ENCODE measurements around the gene F2R. TPM values are rescaled to one million over a fixed set of nuclear protein-coding genes. Genes with fewer than 3 reads are reported as not detected.

F2R gene
- 10 to 100 TPM in 3 of 4 donors, 1 to 10 TPM in 1; 9.4 to 38.7 (median 16.7) TPM for total RNA-seq

DNA sequence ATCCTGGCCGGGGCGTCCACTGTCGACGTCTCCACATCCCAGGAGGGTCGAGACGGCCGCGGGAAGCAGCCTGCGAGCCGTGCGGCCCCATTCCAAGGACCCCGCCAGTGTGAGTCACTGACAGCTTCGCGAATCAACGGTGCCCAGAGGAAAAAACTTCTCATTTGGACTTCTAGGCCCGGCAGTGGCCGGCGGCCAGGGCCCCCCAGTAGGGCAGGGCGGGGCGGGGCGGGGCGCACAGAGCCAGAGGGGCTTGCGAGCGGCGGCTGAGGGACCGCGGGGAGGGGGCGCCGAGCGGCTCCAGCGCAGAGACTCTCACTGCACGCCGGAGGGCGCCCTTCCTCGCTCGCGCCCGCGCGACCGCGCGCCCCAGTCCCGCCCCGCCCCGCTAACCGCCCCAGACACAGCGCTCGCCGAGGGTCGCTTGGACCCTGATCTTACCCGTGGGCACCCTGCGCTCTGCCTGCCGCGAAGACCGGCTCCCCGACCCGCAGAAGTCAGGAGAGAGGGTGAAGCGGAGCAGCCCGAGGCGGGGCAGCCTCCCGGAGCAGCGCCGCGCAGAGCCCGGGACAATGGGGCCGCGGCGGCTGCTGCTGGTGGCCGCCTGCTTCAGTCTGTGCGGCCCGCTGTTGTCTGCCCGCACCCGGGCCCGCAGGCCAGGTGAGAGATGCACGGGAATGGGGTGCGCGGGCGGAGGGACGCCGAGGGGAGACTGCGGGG is at the start of gene F2R:
F2R (plus strand) TSS at position 391 of the 720 bp plus-strand sequence; CDS start at position 573, 182 bp downstream.
- Histone ChIP-seq H3K4me1 (peaks cover 0 to 4% of the 10 kb centered on the region in 2 donors), H3K27me3 (no peaks in the 10 kb centered on the region), H3K4me3 (peak within 1 kb of the TSS; percentile 33 to 66), H3K27ac (peak within 1 kb of the TSS; percentile 65 to 74), H3K9me3 (no peaks in the 10 kb centered on the region), H3K36me3 (no peaks in the 10 kb centered on the region)
- DNase-seq, result peak in 1 of 2 donors; percentile 40
- intact Hi-C loops (cut with DNase I; ENCODE audit: low total_unique reads), result no loop called here
- TF ChIP-seq, protein P1, sequence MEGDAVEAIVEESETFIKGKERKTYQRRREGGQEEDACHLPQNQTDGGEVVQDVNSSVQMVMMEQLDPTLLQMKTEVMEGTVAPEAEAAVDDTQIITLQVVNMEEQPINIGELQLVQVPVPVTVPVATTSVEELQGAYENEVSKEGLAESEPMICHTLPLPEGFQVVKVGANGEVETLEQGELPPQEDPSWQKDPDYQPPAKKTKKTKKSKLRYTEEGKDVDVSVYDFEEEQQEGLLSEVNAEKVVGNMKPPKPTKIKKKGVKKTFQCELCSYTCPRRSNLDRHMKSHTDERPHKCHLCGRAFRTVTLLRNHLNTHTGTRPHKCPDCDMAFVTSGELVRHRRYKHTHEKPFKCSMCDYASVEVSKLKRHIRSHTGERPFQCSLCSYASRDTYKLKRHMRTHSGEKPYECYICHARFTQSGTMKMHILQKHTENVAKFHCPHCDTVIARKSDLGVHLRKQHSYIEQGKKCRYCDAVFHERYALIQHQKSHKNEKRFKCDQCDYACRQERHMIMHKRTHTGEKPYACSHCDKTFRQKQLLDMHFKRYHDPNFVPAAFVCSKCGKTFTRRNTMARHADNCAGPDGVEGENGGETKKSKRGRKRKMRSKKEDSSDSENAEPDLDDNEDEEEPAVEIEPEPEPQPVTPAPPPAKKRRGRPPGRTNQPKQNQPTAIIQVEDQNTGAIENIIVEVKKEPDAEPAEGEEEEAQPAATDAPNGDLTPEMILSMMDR (IDR thresholded peaks at IDR 0.05), result peak; percentile 13 to 51 (median 36)
- TF ChIP-seq POLR2A (IDR thresholded peaks at IDR 0.05), result no peak

DNA sequence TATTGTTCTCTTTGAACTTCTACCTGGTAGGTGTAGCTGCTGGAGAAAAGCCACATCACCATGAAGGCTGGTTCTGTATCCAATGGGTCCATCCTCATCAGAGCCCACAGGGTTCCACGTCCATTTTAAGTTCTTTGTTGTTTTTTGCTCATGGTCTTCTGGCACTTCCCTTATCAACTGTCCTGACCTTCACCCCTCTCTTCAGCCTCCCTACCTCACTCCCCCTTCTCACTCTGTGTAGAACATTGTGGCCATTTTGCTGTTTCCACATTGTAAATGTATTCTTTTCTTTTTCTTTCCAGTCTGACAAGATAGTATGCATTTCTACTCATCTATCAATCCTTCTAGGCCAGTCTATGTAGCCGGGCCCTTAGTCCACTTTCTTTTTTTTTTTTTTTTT is 48.4 kb upstream of the F2R start:
- Histone ChIP-seq H3K4me1 (no peaks in the 10 kb centered on the region), H3K9me3 (no peaks in the 10 kb centered on the region), H3K36me3 (no peaks in the 10 kb centered on the region), H3K27me3 (no peaks in the 10 kb centered on the region), H3K27ac (no peak overlapping the region), H3K4me3 (no peak overlapping the region)
- TF ChIP-seq, protein P1 (IDR thresholded peaks at IDR 0.05), result no peak
- TF ChIP-seq POLR2A (IDR thresholded peaks at IDR 0.05), result no peak
- DNase-seq, result no peak
- intact Hi-C loops (cut with DNase I; ENCODE audit: low total_unique reads), result no loop called here

DNA sequence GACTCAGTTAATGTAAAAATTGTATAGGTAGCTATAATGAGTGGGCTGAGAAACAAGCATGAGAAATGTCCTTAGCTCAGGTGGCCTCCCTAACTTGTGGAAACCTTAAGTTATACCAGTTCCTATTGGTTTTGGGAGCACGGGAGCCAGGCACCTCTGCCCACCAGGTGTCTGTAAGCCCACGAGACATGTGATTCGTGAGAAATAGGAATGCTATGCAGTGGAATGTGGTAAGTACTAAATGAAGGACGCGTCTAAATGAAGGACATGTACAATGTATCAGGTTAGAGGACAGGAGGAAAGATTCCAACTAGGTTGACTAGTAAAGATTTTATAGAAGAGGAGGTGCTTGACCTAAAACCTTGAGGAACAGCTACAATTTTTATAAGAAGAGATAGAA is 46.7 kb upstream of the F2R start:
- DNase-seq, result no peak
- intact Hi-C loops (cut with DNase I; ENCODE audit: low total_unique reads), result no loop called here
- no peak overlapping the region for H3K4me3 ChIP-seq
- no peak overlapping the region for H3K27ac ChIP-seq
- no peaks in the 10 kb centered on the region for H3K36me3 ChIP-seq
- H3K27me3 ChIP-seq, result no peaks in the 10 kb centered on the region
- no peaks in the 10 kb centered on the region for H3K9me3 ChIP-seq
- H3K4me1 ChIP-seq, result no peaks in the 10 kb centered on the region
- TF ChIP-seq, protein P1 (IDR thresholded peaks at IDR 0.05), result no peak
- no peak for TF ChIP-seq POLR2A (IDR thresholded peaks at IDR 0.05)

DNA sequence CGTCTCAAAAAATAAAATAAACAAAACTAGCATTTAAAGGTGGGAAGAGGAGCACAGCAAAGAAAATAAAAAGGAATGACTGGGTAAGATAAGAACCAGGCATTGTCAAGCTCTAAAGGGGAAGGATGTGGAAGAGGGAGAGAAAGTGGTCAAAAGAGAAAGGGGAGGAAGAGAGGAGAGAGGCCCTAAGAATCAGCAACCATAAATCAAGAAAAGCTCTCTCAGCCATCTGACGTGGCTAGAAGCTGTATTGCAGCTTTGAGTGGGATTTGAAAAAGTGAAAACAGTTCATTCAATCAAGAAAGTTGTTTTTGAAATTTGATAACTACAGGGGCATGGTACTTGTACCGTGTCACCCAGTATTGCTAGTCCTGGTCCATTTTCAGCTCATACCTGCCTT is 45.4 kb upstream of the F2R start:
- DNase-seq, result no peak
- no peaks in the 10 kb centered on the region for H3K9me3 ChIP-seq
- no peak overlapping the region for H3K4me3 ChIP-seq
- no peak overlapping the region for H3K27ac ChIP-seq
- intact Hi-C loops (cut with DNase I; ENCODE audit: low total_unique reads), result no loop called here
- no peaks in the 10 kb centered on the region for H3K27me3 ChIP-seq
- H3K36me3 ChIP-seq, result no peaks in the 10 kb centered on the region
- no peak for TF ChIP-seq POLR2A (IDR thresholded peaks at IDR 0.05)
- TF ChIP-seq, protein P1 (IDR thresholded peaks at IDR 0.05), result no peak
- no peaks in the 10 kb centered on the region for H3K4me1 ChIP-seq

DNA sequence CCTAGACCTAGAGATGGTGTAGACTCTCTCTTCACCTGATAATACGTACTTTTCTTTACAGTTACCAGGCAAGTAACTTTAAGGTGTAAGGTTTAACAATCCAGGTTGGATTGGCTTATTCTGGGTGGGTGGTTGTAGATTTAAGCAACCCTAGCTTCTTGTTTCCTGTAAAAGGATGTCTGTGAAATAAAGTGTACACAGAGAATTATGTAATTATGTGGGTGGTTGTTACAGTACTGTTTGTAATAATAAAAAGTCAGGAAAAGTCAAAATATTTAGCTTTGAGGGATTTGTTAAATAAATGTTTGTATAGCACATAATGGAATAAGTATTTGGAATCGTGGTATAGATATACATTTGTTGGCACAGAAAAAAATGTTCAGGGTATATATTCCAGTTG is 43.7 kb upstream of the F2R start:
- no peaks in the 10 kb centered on the region for H3K27me3 ChIP-seq
- H3K4me3 ChIP-seq, result no peak overlapping the region
- H3K27ac ChIP-seq, result no peak overlapping the region
- no peak for DNase-seq
- H3K4me1 ChIP-seq, result no peaks in the 10 kb centered on the region
- no peak for TF ChIP-seq POLR2A (IDR thresholded peaks at IDR 0.05)
- TF ChIP-seq, protein P1 (IDR thresholded peaks at IDR 0.05), result no peak
- no peaks in the 10 kb centered on the region for H3K9me3 ChIP-seq
- intact Hi-C loops (cut with DNase I; ENCODE audit: low total_unique reads), result no loop called here
- no peaks in the 10 kb centered on the region for H3K36me3 ChIP-seq
